IPS-11a (cell line): ENCODE results near the gene DNAAF5.

Experiments
- H3K4me3 ChIP-seq: one replicate; pipeline ENCODE4 v1.5.1; 2013; ENCODE audit warnings: low read depth, low read length, control low read depth

Gene DNAAF5

DNA sequence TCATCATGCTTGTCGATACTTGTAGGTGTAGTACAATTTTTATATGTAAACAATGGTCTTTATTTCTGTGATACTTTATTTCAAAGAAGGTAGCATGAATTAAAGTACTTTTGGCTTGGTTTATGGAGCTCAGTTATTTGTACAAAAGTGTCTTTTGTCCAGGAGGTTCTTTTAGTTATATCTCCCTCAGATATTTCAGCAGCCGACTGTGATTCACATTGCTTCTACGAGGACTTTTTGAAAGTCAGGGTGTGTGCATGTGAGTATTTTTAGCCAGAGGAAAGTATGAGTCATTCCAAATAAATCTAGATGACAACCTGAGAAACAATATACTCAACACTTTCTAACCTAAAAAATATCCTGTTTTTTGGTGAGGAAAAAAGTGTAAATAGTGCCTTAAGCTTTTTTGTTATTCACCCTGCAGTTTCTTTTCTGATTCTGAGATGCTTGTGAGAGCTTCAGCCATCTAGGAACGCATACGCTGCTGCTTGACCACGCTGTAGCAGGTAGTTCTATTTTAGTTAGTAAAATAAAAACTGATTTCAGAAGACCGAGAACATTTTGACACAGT lies 105.2 kb downstream of the DNAAF5 start:
- no peak overlapping the region for H3K4me3 ChIP-seq

DNA sequence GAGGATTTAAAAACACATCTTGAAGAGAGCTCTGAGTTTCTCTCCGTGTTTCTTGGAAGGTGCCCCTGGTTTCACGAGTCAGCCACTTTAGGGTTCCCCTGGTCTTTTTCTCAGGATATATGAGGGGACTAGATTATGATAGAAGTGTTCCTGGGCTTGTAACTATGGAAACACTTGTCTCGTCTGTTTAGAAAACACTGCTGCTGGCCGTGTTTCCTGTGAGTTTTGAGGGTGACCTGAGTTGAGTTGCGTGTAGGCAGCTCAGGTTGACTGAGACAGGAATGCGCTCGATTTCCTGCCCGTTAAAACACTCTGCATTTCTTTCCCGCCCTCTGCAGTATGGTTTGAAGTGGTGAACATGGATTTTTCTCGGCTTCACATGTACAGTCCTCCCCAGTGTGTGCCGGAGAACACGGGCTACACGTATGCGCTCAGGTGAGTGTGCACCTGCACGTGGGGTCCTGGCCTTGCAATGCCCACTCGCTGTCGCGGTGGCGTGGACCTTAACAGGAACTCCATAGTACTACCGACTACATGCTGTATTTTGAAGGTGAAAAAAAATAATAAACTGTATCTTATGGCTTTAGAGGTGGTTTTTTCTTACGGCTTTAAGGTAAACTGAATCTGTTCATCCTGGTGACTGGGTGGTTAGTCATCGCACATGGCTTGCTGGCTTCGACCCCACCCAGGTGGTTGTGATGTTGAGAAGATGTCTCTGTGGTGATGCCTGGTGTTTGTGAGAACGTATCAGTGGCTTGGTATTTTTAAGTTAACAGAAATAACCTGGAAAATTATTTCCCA lies 105.9 kb downstream of the DNAAF5 start, which contains the start of gene SUN1:
Gene SUN1 (plus strand): TSS at position 310 of the 801 bp plus-strand sequence. CDS start 49 bp downstream, at position 359.
- H3K4me3 ChIP-seq = no peak within 1 kb of the TSS

DNA sequence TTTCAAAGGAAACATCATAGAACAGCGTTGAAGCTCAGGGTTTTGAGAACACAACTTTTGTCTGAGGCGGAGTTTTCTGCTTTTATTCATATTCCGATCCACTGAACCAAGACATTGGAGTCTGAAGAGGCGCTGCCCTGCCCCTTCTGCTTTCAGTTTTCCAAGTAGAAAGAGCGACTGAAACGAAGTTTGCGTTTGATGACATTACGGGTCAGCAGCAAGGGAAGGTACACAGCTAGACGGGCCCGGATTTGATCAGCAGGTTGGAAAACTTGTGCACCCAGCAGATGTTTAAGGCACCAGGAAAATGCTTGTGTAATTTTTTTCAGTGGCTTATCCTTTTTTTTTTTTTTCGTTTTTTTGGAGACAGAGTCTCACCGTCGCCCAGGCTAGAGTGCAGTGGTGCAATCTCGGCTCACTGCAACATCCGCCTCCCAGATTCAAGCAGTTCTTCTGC lies 106.5 kb downstream of the DNAAF5 start:
- H3K4me3 ChIP-seq = no peak overlapping the region

DNA sequence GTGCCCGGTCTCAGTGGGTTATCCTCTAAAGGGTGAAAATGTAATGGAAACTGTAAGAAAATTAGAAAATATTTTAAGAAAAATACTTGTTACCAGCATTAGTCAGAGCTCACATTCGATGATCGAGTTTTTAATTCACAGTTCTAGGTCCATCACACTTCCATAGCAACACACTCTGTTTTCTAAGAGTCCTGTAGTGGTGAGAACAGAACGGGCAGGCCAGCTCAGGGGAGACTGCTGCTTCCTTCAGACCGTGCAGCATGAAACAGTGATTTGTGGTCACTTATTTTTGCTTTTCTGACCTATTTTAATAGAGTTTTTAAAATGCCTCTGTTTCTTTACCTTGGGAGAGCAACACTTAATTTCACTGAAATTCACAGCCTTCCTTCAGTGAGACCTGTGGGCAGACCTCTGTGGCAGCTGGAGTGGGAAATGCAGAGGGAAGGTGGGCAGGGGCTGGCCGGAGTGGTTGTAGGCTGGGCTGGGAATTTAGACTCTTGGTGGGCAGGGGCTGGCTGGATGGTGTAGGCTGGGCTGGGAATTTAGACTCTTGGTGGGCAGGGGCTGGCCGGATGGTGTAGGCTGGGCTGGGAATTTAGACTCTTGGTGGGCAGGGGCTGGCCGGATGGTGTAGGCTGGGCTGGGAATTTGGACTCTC lies 107.2 kb downstream of the DNAAF5 start:
- no peak overlapping the region for H3K4me3 ChIP-seq

DNA sequence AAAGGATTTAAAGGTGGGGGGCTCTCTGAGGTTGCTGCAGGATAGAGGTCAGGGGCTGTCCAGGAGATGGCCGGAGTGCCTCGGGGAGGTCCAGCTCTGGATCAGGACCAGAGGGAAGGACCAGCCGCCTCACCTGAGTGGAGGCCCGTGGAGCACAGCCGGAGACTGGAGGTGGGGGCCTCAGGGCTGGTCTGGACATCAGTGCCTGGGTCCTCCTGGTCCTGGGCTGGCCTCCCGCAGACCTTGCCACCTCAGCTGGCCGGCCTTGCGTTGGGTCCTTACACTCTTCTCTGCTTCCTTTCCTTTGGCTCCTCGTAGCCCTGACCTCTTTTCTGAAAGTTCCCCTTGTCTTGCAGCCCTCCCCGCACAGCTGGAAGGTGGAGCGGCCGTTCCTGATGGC lies 107.8 kb downstream of the DNAAF5 start:
- H3K4me3 ChIP-seq = no peak overlapping the region

GRCh38 chr7:835021-835420 lies 108.5 kb downstream of the DNAAF5 start:
- H3K4me3 ChIP-seq = no peak overlapping the region

- H3K4me3 ChIP-seq = no peak overlapping the region
Observed at GRCh38 chr7:835485-836401, 109.2 kb downstream of the DNAAF5 start.
